ENCODE results near the gene SAA2.

DNA sequence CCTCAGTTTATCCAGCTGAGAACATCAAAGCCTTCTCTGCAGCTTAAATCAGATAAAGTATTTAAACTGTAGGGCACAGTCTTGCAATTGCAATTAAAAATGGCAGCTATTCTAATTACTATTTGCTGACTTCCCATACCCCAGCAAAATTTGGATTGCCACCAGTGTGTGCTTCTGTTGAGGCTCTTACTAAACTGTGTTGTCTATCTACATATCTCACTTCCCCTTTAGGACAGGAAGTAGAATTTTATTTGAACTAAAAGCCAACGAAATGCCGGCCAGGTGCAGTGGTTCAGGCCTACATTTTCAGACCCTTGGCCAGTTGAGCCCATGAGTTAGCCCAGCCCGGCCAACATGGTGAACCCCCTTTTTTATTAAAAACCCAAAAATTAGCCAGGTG lies 19.0 kb downstream of the SAA2 start:
- TF ChIP-seq, protein P1, sequence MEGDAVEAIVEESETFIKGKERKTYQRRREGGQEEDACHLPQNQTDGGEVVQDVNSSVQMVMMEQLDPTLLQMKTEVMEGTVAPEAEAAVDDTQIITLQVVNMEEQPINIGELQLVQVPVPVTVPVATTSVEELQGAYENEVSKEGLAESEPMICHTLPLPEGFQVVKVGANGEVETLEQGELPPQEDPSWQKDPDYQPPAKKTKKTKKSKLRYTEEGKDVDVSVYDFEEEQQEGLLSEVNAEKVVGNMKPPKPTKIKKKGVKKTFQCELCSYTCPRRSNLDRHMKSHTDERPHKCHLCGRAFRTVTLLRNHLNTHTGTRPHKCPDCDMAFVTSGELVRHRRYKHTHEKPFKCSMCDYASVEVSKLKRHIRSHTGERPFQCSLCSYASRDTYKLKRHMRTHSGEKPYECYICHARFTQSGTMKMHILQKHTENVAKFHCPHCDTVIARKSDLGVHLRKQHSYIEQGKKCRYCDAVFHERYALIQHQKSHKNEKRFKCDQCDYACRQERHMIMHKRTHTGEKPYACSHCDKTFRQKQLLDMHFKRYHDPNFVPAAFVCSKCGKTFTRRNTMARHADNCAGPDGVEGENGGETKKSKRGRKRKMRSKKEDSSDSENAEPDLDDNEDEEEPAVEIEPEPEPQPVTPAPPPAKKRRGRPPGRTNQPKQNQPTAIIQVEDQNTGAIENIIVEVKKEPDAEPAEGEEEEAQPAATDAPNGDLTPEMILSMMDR (IDR thresholded peaks at IDR 0.05; ENCODE audit: borderline replicate concordance, extremely low read depth, low read length, poor library complexity, severe bottlenecking) = no peak
- no peak for TF ChIP-seq EZH2 (IDR thresholded peaks at IDR 0.05; ENCODE audit: borderline replicate concordance, low read depth, low read length, severe bottlenecking)

Measured in DND-41 (cell line).